Stimulated activated CD8-positive, alpha-beta memory T cell treated with anti-CD3 and anti-CD28 coated beads, Interleukin-15, amount 100 ng/mL, for 4 hours (primary cell): ENCODE measurements around the gene SETBP1.

Source experiments
- DNase-seq, 2 donors: peaks; one replicate each; pipeline ENCODE4 v3.0.0-alpha.2; 2020; ENCODE audit warnings: low read depth in 2 of 2

The SETBP1 gene

GRCh38 chr18:44680273-44681075 is at the start of gene SETBP1:
TSS of gene SETBP1 (plus strand) at chr18:44680888. CDS start at chr18:44701347, 20,459 bp downstream.
- peak in 1 of 2 donors; percentile 18 for DNase-seq

GRCh38 chr18:44632469-44633145 is 48.1 kb upstream of the SETBP1 start:
- DNase-seq = no peak

GRCh38 chr18:44635546-44635945 is 45.1 kb upstream of the SETBP1 start:
- DNase-seq = no peak

GRCh38 chr18:44636241-44636640 is 44.4 kb upstream of the SETBP1 start:
- DNase-seq = no peak

GRCh38 chr18:44637210-44638033 is 43.3 kb upstream of the SETBP1 start:
- DNase-seq = no peak

GRCh38 chr18:44638034-44638540 is 42.6 kb upstream of the SETBP1 start:
- no peak for DNase-seq

- DNase-seq = no peak
These were observed 41.9 kb upstream of the SETBP1 start for GRCh38 chr18:44638811-44639210.

GRCh38 chr18:44643004-44643403 is 37.7 kb upstream of the SETBP1 start:
- DNase-seq = no peak

GRCh38 chr18:44651478-44651877 is 29.2 kb upstream of the SETBP1 start:
- no peak for DNase-seq

- no peak for DNase-seq
These were observed 28.6 kb upstream of the SETBP1 start for GRCh38 chr18:44651918-44652572.

GRCh38 chr18:44652722-44653121 is 28.0 kb upstream of the SETBP1 start:
- DNase-seq = no peak

GRCh38 chr18:44654573-44654972 is 26.1 kb upstream of the SETBP1 start:
- no peak for DNase-seq

- DNase-seq = no peak
These were observed 25.3 kb upstream of the SETBP1 start for GRCh38 chr18:44655435-44655834.

- DNase-seq = no peak
These were observed 20.9 kb upstream of the SETBP1 start for GRCh38 chr18:44659771-44660170.

- DNase-seq = no peak
These were observed 12.3 kb upstream of the SETBP1 start for GRCh38 chr18:44668270-44668975.

- DNase-seq = no peak
These were observed 8.8 kb upstream of the SETBP1 start for GRCh38 chr18:44671914-44672313.

- DNase-seq = no peak
These were observed 8.2 kb upstream of the SETBP1 start for GRCh38 chr18:44672506-44672905.

GRCh38 chr18:44673256-44673880 is 7.3 kb upstream of the SETBP1 start:
- no peak for DNase-seq

GRCh38 chr18:44677933-44678332 is 2.8 kb upstream of the SETBP1 start:
- DNase-seq = no peak

- no peak for DNase-seq
These were observed 2.0 kb upstream of the SETBP1 start for GRCh38 chr18:44678725-44679055.
